IMR-90 (cell line): ENCODE data around the gene DIP2B. TPM values are rescaled to one million over a fixed set of nuclear protein-coding genes. Genes with fewer than 3 reads are reported as not detected.

Experiments
- ATAC-seq: fragments of 200-7000 bp; cut with Tn5 transposase; 2 replicates; pipeline ENCODE4 v1.9.1; 2020; ENCODE audit warnings: low read depth, mild to moderate bottlenecking, moderate library complexity
- BruUV-seq: library from RNA; stranded (reverse); fragments of 400-500 nt; replicated peaks from 2 replicates; lab custom pipeline; 2021; lab: Mats Ljungman, UMichigan
- CTCF ChIA-PET: fragments of 300-600 bp; formaldehyde crosslinking; extraction: SDS; loops from one replicate; lab custom pipeline; 2021; ENCODE audit warnings: antibody characterized with exemption; lab: Yijun Ruan, JAX
- POLR2A ChIA-PET: fragments of 300-600 bp; sonication (Branson Sonifier 250); formaldehyde crosslinking; loops from one replicate; lab custom pipeline; 2022; ENCODE audit warnings: antibody characterized with exemption; ENCODE audit not compliant: unreplicated experiment; lab: Charles Lee
- DNase-seq: peaks from one replicate; pipeline ENCODE4 v3.0.0; 2013
- H2AFZ ChIP-seq: replicated peaks from 2 replicates; pipeline ENCODE3; 2013; ENCODE audit warnings: low read length, mild to moderate bottlenecking; ENCODE audit not compliant: poor library complexity
- H2AK5ac ChIP-seq: 2 replicates; pipeline ENCODE4 v1.6.1; 2013; ENCODE audit warnings: low read depth, low read length, inconsistent platforms
- H2AK9ac ChIP-seq: replicated peaks from 2 replicates; pipeline ENCODE3; 2013; ENCODE audit warnings: mild to moderate bottlenecking, low read depth, low read length, moderate library complexity; ENCODE audit not compliant: poor library complexity
- H2BK120ac ChIP-seq: 2 replicates; pipeline ENCODE4 v1.6.1; 2013; ENCODE audit warnings: low read depth, low read length, inconsistent platforms
- H2BK15ac ChIP-seq: 3 replicates; pipeline ENCODE4 v1.6.1; 2013; ENCODE audit warnings: low read depth, low read length, inconsistent platforms
- H2BK20ac ChIP-seq: 2 replicates; pipeline ENCODE4 v1.6.1; 2013; ENCODE audit warnings: low read depth, mild to moderate bottlenecking, inconsistent platforms, low read length, moderate library complexity
- H2BK5ac ChIP-seq: 2 replicates; pipeline ENCODE4 v1.6.1; 2013; ENCODE audit warnings: mild to moderate bottlenecking, low read depth, low read length, inconsistent platforms; ENCODE audit not compliant: poor library complexity, severe bottlenecking
- H3K14ac ChIP-seq: replicated peaks from 2 replicates; pipeline ENCODE4 v1.6.1; 2013; ENCODE audit warnings: low read depth, low read length, inconsistent platforms
- H3K18ac ChIP-seq: 2 replicates; pipeline ENCODE4 v1.6.1; 2013; ENCODE audit warnings: low read depth, low read length, control low read depth
- H3K23ac ChIP-seq: 2 replicates; pipeline ENCODE4 v1.6.1; 2013; ENCODE audit warnings: low read depth, low read length, inconsistent platforms
- H3K27ac ChIP-seq: 2 replicates; pipeline ENCODE4 v1.5.1; 2013; ENCODE audit warnings: mild to moderate bottlenecking, control low read depth, low read length; ENCODE audit not compliant: insufficient read depth
- H3K27me3 ChIP-seq: 2 replicates; pipeline ENCODE4 v1.6.1; 2013; ENCODE audit warnings: low read length; ENCODE audit not compliant: control insufficient read depth, insufficient read depth
- H3K36me3 ChIP-seq: 2 replicates; pipeline ENCODE4 v1.6.1; 2013; ENCODE audit warnings: low read length, mixed read lengths; ENCODE audit not compliant: control insufficient read depth, insufficient read depth
- H3K4ac ChIP-seq: 2 replicates; pipeline ENCODE4 v1.6.1; 2013; ENCODE audit warnings: low read depth, low read length, inconsistent platforms
- H3K4me1 ChIP-seq: 2 replicates; pipeline ENCODE4 v1.6.1; 2013; ENCODE audit warnings: low read length, mixed read lengths; ENCODE audit not compliant: control insufficient read depth, insufficient read depth
- H3K4me2 ChIP-seq: 2 replicates; pipeline ENCODE4 v1.6.1; 2013; ENCODE audit warnings: low read depth, mild to moderate bottlenecking, control low read depth, low read length, moderate library complexity
- H3K4me3 ChIP-seq: 2 replicates; pipeline ENCODE4 v1.5.1; 2013; ENCODE audit warnings: low read depth, mild to moderate bottlenecking, control low read depth, low read length, moderate library complexity; ENCODE audit not compliant: insufficient read depth
- H3K56ac ChIP-seq: 2 replicates; pipeline ENCODE4 v1.6.1; 2013; ENCODE audit warnings: low read length, inconsistent platforms; ENCODE audit not compliant: insufficient read depth; ENCODE audit errors: extremely low read depth
- H3K79me1 ChIP-seq, 2 experiments: 2 replicates each; pipeline ENCODE4 v1.6.1; 2013; ENCODE audit warnings: low read length in 2 of 2, inconsistent platforms in 1 of 2, low read depth in 1 of 2
- H3K9ac ChIP-seq: 2 replicates; pipeline ENCODE4 v1.6.1; 2013; ENCODE audit warnings: low read depth, low read length, control low read depth
- H3K9me1 ChIP-seq: 2 replicates; pipeline ENCODE4 v1.6.1; 2013; ENCODE audit warnings: low read length, inconsistent platforms; ENCODE audit not compliant: insufficient read depth
- H3K9me3 ChIP-seq: 2 replicates; pipeline ENCODE4 v1.6.1; 2013; ENCODE audit warnings: low read length; ENCODE audit not compliant: control insufficient read depth, insufficient read depth
- H4K20me1 ChIP-seq: 2 replicates; pipeline ENCODE4 v1.6.1; 2013; ENCODE audit warnings: low read length, inconsistent platforms; ENCODE audit not compliant: insufficient read depth
- H4K5ac ChIP-seq: 2 replicates; pipeline ENCODE4 v1.6.1; 2013; ENCODE audit warnings: mild to moderate bottlenecking, low read depth, low read length, control low read depth
- H4K8ac ChIP-seq, 2 experiments: 2 replicates each; pipeline ENCODE4 v1.6.1; 2013; ENCODE audit warnings: low read depth in 2 of 2, low read length in 2 of 2, control low read depth in 1 of 2, inconsistent platforms in 1 of 2
- H4K91ac ChIP-seq: 2 replicates; pipeline ENCODE4 v1.6.1; 2013; ENCODE audit warnings: low read depth, low read length, inconsistent platforms; ENCODE audit not compliant: insufficient read depth
- CEBPB ChIP-seq: IDR thresholded peaks from 2 replicates; pipeline ENCODE4 v1.6.1; 2012; ENCODE audit warnings: low read depth, low read length, improper control_type of control experiment
- MXI1 ChIP-seq: IDR thresholded peaks from 2 replicates; pipeline ENCODE4 v1.6.1; 2012; ENCODE audit warnings: low read depth, mild to moderate bottlenecking, low read length, moderate library complexity, borderline replicate concordance
- NFE2L2 ChIP-seq: fragments of 150-350 bp; IDR thresholded peaks from 2 replicates; pipeline ENCODE4 v1.6.1; 2016; ENCODE audit warnings: low read depth, mild to moderate bottlenecking, low read length
- SMC3 ChIP-seq: fragments of 150-350 bp; IDR thresholded peaks from 2 replicates; pipeline ENCODE4 v1.6.1; 2016; ENCODE audit warnings: low read depth, mild to moderate bottlenecking, antibody characterized with exemption, low read length, moderate library complexity
- USF2 ChIP-seq: fragments of 150-350 bp; IDR thresholded peaks from 2 replicates; pipeline ENCODE4 v1.6.1; 2017; ENCODE audit warnings: mild to moderate bottlenecking, antibody characterized with exemption, low read length, low read depth
- WGBS, 2 experiments: methylation state at CpG; one replicate each; pipeline versions ENCODE4 v1.1.5 to v1.1.7; 2013; ENCODE audit warnings: missing lambda C conversion rate in 2 of 2; ENCODE audit not compliant: insufficient read length in 1 of 2; ENCODE audit errors: extremely low coverage in 2 of 2; 5-methylcytosine and 5-hydroxymethylcytosine counted together
- dilution Hi-C: fragments of 300-500 bp; cut with HindIII; formaldehyde crosslinking; loops from one replicate; pipeline ENCODE4 v1.14.3; 2018; ENCODE audit warnings: low sequenced_read_pairs; ENCODE audit not compliant: unreplicated experiment
- in situ Hi-C: fragments of 300-500 bp; cut with MboI; formaldehyde crosslinking; loops from 3 replicates; pipeline ENCODE4 v1.14.3; 2019; ENCODE audit warnings: low sequenced_read_pairs, inconsistent platforms, mixed read lengths
- intact Hi-C: fragments of 100-400 bp; cut with micrococcal nuclease; formaldehyde crosslinking; loops from 2 replicates; pipeline ENCODE4 v1.10.0; 2022
- polyA plus RNA-seq, 3 experiments: library from polyadenylated mRNA; depleted of rRNA; stranded (reverse); fragments of >200 nt; gene quantifications; 2 replicates each; pipeline ENCODE4 v1.2.3, GENCODE V29; 2012; ENCODE audit warnings: low replicate concordance in 1 of 3
- total RNA-seq: library from RNA; depleted of rRNA; stranded (reverse); fragments of >200 nt; gene quantifications from 2 replicates; pipeline ENCODE4 v1.2.3, GENCODE V29; 2012

The DIP2B gene
- total and polyA plus RNA-seq, 2 of the 4 experiments (the other 2 are of a cell fraction), result 7.7 to 12.9 TPM

DNA sequence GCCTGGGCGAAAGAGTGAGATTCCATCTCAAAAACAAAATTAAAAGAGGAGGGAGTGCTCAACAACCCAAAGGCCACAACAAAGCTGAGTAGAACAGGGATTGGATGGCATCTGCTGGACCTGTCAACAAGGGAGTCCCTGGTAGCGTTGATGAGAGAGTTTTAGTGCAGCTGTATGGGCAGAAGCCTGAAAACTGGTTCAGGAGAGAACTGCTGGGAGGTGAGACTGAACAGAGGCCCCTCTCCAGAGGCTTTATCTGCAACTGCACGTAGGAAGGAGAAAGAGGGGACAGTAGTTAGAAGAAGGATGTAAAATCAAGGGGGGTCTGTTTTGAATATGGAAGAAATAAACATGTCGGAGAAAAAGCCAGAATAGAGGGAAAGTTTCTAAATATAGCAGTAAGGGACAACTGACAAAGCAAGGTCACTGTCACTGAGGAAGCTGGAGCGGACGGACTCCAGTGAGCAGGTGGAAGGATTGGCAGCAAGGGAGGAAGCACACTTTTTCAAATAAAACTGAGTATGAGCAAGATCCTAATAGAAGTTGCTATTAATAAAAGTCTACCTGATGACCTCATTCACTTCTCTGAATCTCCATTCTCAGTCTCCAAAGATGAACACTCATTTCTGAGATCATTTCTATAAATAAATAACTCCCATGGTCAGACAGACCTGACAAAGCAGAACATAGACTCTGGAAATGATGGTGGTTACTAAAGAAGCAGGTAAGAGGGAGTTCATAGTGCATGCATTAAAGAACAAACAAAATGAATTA is 247.3 kb downstream of the DIP2B start:
- Histone ChIP-seq H3K9me3 (no peaks in the 10 kb centered on the region), H3K79me1 (no peaks in the 10 kb centered on the region), H3K27me3 (no peaks in the 10 kb centered on the region), H4K8ac (no peak overlapping the region), H3K9ac (no peak overlapping the region), H2AFZ (no peak overlapping the region), H3K9me1 (peaks cover 5% of the 10 kb centered on the region; the same call in 1 of the 2 replicates), H2AK5ac (no peak overlapping the region), H3K4me3 (no peak overlapping the region), H3K56ac (no peak overlapping the region), H3K18ac (no peak overlapping the region), H4K91ac (no peak overlapping the region), H3K4ac (no peak overlapping the region), H4K5ac (no peak overlapping the region), H2BK120ac (no peak overlapping the region), H3K23ac (no peak overlapping the region), H2BK15ac (no peak overlapping the region), H2BK20ac (no peak overlapping the region), H2BK5ac (no peak overlapping the region), H4K20me1 (no peaks in the 10 kb centered on the region), H3K36me3 (peaks cover 8% of the 10 kb centered on the region), H3K4me1 (no peaks in the 10 kb centered on the region), H2AK9ac (no peak overlapping the region), H3K14ac (no peak overlapping the region), H3K27ac (no peak overlapping the region), H3K4me2 (no peak overlapping the region)
- WGBS, 2 experiments, result 87% methylated on average over 4 of the region's 6 CpGs; no CpG with 5 or more reads in 1 of the 2 experiments
- CTCF ChIA-PET, result no interaction called here
- intact Hi-C loops, result no loop called here
- BruUV-seq, result no TSS peak
- POLR2A ChIA-PET, result no interaction called here
- DNase-seq (peak; percentile 69), ATAC-seq (peak; percentile 14; the same call in 1 of the 2 replicates)
- no peak for TF ChIP-seq CEBPB
- no peak for TF ChIP-seq USF2
- TF ChIP-seq NFE2L2, result no peak
- no peak for TF ChIP-seq MXI1
- no peak for TF ChIP-seq SMC3
- dilution Hi-C loops, result no loop called here
- in situ Hi-C loops, result no loop called here
